Breast epithelium (tissue), 4 donors: ENCODE data around the gene MDN1. TPM values are rescaled to one million over a fixed set of nuclear protein-coding genes. Genes with fewer than 3 reads are reported as not detected.
A peak's percentile ranks its signal among the peaks of the same experiment; 100 is the strongest.
"Not testable (repeated sequence)": the region's sequence is repeated elsewhere in the genome, so short reads cannot be mapped to it uniquely, and the experiment has no call there.

Experiments
- DNase-seq, 2 donors: peaks; one replicate each; pipeline ENCODE4 v3.0.0-alpha.2; 2019; ENCODE audit warnings: low spot score in 2 of 2
- H3K27ac ChIP-seq, 2 donors: fragments of 200-600 bp; sonication (generic) in 1 of 2; one replicate each; pipeline ENCODE4 v1.5.1; 2016 to 2019; ENCODE audit warnings: mild to moderate bottlenecking in 1 of 2
- H3K27me3 ChIP-seq, 2 donors: fragments of 200-600 bp; sonication (generic) in 1 of 2; one replicate each; pipeline versions ENCODE4 v1.5.1 to v1.6.0; 2017 to 2019; ENCODE audit warnings: control low read depth in 1 of 2, mild to moderate bottlenecking in 1 of 2
- H3K36me3 ChIP-seq: fragments of 200-600 bp; one replicate; pipeline ENCODE4 v1.5.1; 2019
- H3K4me1 ChIP-seq, 2 donors: fragments of 200-600 bp; sonication (generic); one replicate each; pipeline ENCODE4 v1.5.1; 2016 to 2019; ENCODE audit warnings: control low read depth in 1 of 2
- H3K4me3 ChIP-seq, 3 donors: fragments of 200-600 bp; sonication (generic); 1 replicate in 2 of 3; 2 replicates in 1 of 3; pipeline ENCODE4 v1.5.1; 2016 to 2019; ENCODE audit warnings: mild to moderate bottlenecking in 3 of 3, moderate library complexity in 2 of 3
- H3K9me3 ChIP-seq, 2 donors: fragments of 200-600 bp; sonication (generic) in 1 of 2; one replicate each; pipeline ENCODE4 v1.5.1; 2016 to 2019; ENCODE audit warnings: control low read depth in 1 of 2
- POLR2A ChIP-seq: fragments of 450-650 bp; IDR thresholded peaks from one replicate; pipeline ENCODE4 v1.6.1; 2016; ENCODE audit warnings: antibody characterized with exemption, mild to moderate bottlenecking, moderate library complexity
- POLR2AphosphoS5 ChIP-seq, 3 donors: sonication (generic); formaldehyde crosslinking; IDR thresholded peaks; one replicate each; pipeline ENCODE4 v1.6.1; 2017; ENCODE audit warnings: antibody characterized with exemption in 3 of 3
- intact Hi-C: fragments of 100-400 bp; cut with DNase I; formaldehyde crosslinking; loops from one replicate; pipeline ENCODE4 v1.15.1; 2023; ENCODE audit warnings: low total_unique reads
- total RNA-seq, 3 donors: library from RNA; depleted of rRNA; stranded (reverse); fragments of >200 nt; gene quantifications; one replicate each; pipeline ENCODE4 v1.1.0, GENCODE V29; 2016
- TF ChIP-seq, protein P1 (sequence below), 3 donors: fragments of 450-650 bp; IDR thresholded peaks; one replicate each; pipeline ENCODE4 v1.5.1; 2016 to 2017; ENCODE audit warnings: antibody characterized with exemption in 3 of 3, mild to moderate bottlenecking in 3 of 3, moderate library complexity in 3 of 3

The MDN1 gene
- total RNA-seq, 3 donors from 2014 or later: 24.6 to 38.8 (median 38.0) TPM

DNA sequence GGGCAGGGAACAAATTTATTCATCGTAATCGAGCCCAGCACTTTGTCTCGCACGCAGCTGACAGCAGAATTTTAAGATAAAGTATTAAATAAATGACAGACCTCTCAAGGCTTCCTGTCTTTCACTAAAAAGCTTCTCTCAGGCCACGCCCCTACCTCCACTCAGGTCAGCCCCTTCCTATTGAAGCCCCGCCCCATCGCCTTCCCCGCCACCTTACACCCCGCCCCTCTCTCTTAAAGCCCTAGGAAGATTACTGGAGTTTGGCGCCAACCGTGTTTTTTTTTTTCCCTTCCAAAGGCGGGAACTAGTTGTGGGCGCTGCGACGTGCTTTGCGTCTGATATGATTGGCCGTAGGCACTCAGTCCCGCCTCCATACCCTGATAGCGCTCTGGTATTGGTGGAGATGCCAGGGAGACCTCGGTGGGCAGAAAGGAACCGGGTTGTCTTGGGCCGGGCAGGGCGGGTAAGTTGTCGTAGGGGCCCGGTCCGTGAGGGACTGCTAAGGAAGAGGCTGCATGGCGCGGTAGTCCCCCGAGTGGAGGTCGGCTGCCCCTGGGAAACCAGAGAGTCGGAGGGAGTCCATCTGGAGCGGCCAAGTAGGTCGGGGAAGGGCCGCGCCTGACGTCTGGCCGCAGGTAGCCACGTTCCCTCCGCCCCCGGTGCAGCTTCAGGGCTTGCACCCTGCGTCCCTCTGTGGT is 10.0 kb upstream of the MDN1 start, which contains the start of gene CASP8AP2:
Gene CASP8AP2 (plus strand): TSS at position 409 of the 698 bp plus-strand sequence.
- H3K4me1 ChIP-seq: no peaks in the 10 kb centered on the region
- H3K27ac ChIP-seq: peak within 1 kb of the TSS; percentile 87 to 88
- no peaks in the 10 kb centered on the region for H3K36me3 ChIP-seq
- H3K27me3 ChIP-seq: no peaks in the 10 kb centered on the region
- peak within 1 kb of the TSS; percentile 78 to 89 (median 88) for H3K4me3 ChIP-seq
- peak; percentile 95 for DNase-seq
- intact Hi-C loops: no loop called here
- H3K9me3 ChIP-seq: no peaks in the 10 kb centered on the region
- TF ChIP-seq, protein P1, sequence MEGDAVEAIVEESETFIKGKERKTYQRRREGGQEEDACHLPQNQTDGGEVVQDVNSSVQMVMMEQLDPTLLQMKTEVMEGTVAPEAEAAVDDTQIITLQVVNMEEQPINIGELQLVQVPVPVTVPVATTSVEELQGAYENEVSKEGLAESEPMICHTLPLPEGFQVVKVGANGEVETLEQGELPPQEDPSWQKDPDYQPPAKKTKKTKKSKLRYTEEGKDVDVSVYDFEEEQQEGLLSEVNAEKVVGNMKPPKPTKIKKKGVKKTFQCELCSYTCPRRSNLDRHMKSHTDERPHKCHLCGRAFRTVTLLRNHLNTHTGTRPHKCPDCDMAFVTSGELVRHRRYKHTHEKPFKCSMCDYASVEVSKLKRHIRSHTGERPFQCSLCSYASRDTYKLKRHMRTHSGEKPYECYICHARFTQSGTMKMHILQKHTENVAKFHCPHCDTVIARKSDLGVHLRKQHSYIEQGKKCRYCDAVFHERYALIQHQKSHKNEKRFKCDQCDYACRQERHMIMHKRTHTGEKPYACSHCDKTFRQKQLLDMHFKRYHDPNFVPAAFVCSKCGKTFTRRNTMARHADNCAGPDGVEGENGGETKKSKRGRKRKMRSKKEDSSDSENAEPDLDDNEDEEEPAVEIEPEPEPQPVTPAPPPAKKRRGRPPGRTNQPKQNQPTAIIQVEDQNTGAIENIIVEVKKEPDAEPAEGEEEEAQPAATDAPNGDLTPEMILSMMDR (IDR thresholded peaks at IDR 0.05): no peak
- TF ChIP-seq POLR2A (peak; percentile 33), POLR2AphosphoS5 (IDR thresholded peaks at IDR 0.05) (peak in 2 of 3 donors; percentile 27 to 64)

DNA sequence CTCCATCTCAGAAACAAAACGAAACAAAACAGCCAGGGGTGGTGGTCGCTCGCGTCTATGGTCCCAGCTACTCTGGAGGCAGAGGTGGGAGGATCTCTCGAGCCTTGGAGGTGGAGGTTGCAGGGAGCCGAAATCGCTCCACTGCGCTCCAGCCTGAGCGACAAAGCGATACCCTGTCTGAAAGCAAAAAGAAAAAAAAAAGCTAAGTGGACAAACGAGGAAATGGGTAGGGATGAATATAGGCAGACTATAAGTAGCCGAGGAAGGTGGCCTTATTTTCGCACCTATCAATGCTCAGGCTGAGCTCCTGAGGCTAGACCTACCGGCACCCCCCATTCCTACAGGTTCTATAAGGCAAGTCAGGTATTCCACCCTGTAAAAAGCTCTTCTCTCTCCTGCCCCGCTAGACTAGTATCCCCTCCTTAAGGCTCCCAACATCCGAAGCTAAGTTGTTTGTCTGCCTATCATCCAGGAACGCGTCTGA is 9.4 kb upstream of the MDN1 start:
- TF ChIP-seq, protein P1 (IDR thresholded peaks at IDR 0.05): no peak
- TF ChIP-seq POLR2A (no peak), POLR2AphosphoS5 (IDR thresholded peaks at IDR 0.05) (no peak)
- Histone ChIP-seq H3K9me3 (no peaks in the 10 kb centered on the region), H3K36me3 (no peaks in the 10 kb centered on the region), H3K27ac (peak overlapping the region; percentile 81 to 88), H3K4me1 (no peaks in the 10 kb centered on the region), H3K4me3 (peak overlapping the region; percentile 78 to 89 (median 88)), H3K27me3 (no peaks in the 10 kb centered on the region)
- no peak for DNase-seq
- intact Hi-C loops: no loop called here

DNA sequence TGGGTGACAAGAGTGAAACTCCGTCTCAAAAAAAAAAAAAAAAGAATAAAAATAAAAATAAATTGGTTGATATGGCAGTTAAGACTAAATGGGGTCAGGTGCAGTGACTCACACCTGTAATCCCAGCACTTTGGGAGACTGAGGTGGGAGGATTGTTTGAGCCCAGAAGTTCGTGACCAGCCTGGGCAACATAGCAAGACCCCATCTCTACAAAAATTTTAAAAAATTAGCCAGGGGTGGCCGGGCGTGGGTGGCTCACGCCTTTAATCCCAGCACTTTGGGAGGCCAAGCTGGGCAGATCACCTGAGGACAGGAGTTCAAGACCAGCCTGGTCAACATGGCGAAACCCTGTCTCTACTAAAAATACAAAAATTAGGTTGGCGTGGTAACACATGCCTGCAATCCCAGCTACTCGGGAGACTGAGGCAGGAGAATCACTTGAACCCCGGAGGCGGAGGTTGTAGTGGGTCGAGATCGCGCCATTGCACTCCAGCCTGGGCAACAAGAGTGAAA is 8.9 kb upstream of the MDN1 start:
- intact Hi-C loops, DNase-seq, H3K9me3 ChIP-seq, H3K27me3 ChIP-seq, H3K4me1 ChIP-seq, H3K36me3 ChIP-seq: not testable (repeated sequence)
- peak overlapping the region; percentile 78 to 89 (median 88) for H3K4me3 ChIP-seq
- peak overlapping the region; percentile 81 to 88 for H3K27ac ChIP-seq

DNA sequence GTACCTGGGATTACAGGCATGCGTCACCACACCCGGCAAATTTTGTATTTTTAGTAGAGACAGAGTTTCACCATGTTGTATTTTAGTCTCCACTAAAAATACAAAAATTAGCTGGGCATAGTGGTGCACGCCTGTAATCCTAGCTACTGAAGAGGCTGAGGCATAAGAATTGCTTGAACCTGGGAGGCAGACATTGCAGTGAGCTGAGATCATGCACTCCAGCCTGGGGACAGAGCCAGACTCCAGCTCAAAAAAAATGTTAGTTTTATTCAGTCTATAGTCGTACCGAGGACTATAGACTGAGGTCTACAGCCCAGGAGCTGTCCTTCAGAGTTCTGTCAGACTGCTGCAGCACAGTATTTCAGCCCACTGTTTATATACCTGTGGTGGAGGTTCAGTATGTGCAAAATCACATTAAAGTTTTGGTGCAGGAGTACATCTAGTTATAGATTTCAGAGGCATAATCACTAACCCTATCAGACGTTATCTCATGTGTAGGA is 6.5 kb upstream of the MDN1 start:
- Histone ChIP-seq H3K4me3 (no peak overlapping the region), H3K36me3 (no peaks in the 10 kb centered on the region), H3K27ac (no peak overlapping the region), H3K4me1 (no peaks in the 10 kb centered on the region), H3K9me3 (no peaks in the 10 kb centered on the region), H3K27me3 (no peaks in the 10 kb centered on the region)
- TF ChIP-seq POLR2A: no peak
- TF ChIP-seq, protein P1 (IDR thresholded peaks at IDR 0.05): no peak
- no peak for TF ChIP-seq POLR2AphosphoS5 (IDR thresholded peaks at IDR 0.05)
- intact Hi-C loops: no loop called here
- no peak for DNase-seq

DNA sequence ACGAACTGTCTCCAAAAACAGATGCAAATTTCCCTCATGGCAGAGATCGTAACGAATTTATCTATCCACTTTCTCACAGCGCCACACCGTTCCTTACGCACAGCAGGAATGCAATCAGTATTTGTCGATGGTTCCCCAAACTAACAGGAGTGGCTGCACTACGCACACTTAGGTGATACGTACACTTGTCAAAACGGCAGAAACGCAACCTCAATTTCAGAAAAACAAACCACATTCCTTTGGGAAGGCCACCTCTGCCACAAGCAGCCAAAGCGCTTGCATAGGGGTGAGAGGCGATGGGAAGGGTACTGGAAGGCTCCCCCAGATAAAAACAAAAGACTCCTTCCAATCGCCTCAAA is 638 bp downstream of the MDN1 start:
- intact Hi-C loops: no loop called here
- TF ChIP-seq, protein P1 (IDR thresholded peaks at IDR 0.05): no peak
- no peak for TF ChIP-seq POLR2AphosphoS5 (IDR thresholded peaks at IDR 0.05)
- TF ChIP-seq POLR2A: no peak

More for the DNA sequence above, 638 bp downstream of the MDN1 start:
- Histone ChIP-seq H3K27me3 (no peaks in the 10 kb centered on the region), H3K36me3 (no peaks in the 10 kb centered on the region), H3K4me1 (no peaks in the 10 kb centered on the region), H3K4me3 (peak overlapping the region; percentile 80 to 90 (median 87)), H3K9me3 (no peaks in the 10 kb centered on the region), H3K27ac (peak overlapping the region; percentile 89 to 93)
- no peak for DNase-seq
